H1 (cell line): ENCODE measurements around the gene SCG3. TPM values are rescaled to one million over a fixed set of nuclear protein-coding genes. Genes with fewer than 3 reads are reported as not detected.
A peak's percentile ranks its signal among the peaks of the same experiment; 100 is the strongest.

Experiments
- CTCF ChIA-PET: fragments of 300-600 bp; sonication (Branson Sonifier 250); formaldehyde crosslinking; loops from one replicate; lab custom pipeline; 2021; ENCODE audit not compliant: partially characterized antibody; lab: Charles Lee
- POLR2A ChIA-PET: fragments of 300-600 bp; sonication (Branson Sonifier 250); formaldehyde crosslinking; loops from one replicate; lab custom pipeline; 2021; ENCODE audit warnings: inconsistent platforms; ENCODE audit not compliant: partially characterized antibody; lab: Charles Lee
- DNase-seq, 2 experiments: peaks; one replicate each; pipeline versions ENCODE4 v3.0.0 to v3.0.0-alpha.2; 2010 to 2022; ENCODE audit warnings: low spot score in 2 of 2, low read depth in 1 of 2, mixed read lengths in 1 of 2
- FAIRE-seq: peaks from 2 replicates; lab custom pipeline; 2011; peaks lifted over from hg19 to GRCh38; lab: Jason Lieb, UNC
- H2AFZ ChIP-seq: 2 replicates; pipeline ENCODE4 v1.8.1; 2012; ENCODE audit warnings: low read length, inconsistent platforms
- H2AK5ac ChIP-seq: 2 replicates; pipeline ENCODE4 v1.6.1; 2013; ENCODE audit warnings: low read depth, low read length
- H2BK120ac ChIP-seq: replicated peaks from 2 replicates; pipeline ENCODE3; 2013; ENCODE audit warnings: low read depth, low read length, inconsistent platforms
- H2BK12ac ChIP-seq: 2 replicates; pipeline ENCODE4 v1.6.1; 2013; ENCODE audit warnings: low read depth, low read length
- H2BK15ac ChIP-seq: 2 replicates; pipeline ENCODE4 v1.6.1; 2013; ENCODE audit warnings: low read length
- H2BK20ac ChIP-seq: 2 replicates; pipeline ENCODE4 v1.6.1; 2013; ENCODE audit warnings: low read length
- H2BK5ac ChIP-seq: 2 replicates; pipeline ENCODE4 v1.6.1; 2013; ENCODE audit warnings: low read depth, low read length
- H3K14ac ChIP-seq: 2 replicates; pipeline ENCODE4 v1.6.1; 2013; ENCODE audit warnings: inconsistent platforms; ENCODE audit not compliant: insufficient read length
- H3K18ac ChIP-seq: 2 replicates; pipeline ENCODE4 v1.6.1; 2013; ENCODE audit warnings: low read length; ENCODE audit errors: extremely low read depth
- H3K23ac ChIP-seq: 2 replicates; pipeline ENCODE4 v1.6.1; 2013; ENCODE audit warnings: inconsistent platforms; ENCODE audit not compliant: insufficient read length
- H3K23me2 ChIP-seq: 2 replicates; pipeline ENCODE4 v1.6.1; 2013; ENCODE audit warnings: low read depth, low read length
- H3K27ac ChIP-seq: 2 replicates; pipeline ENCODE4 v1.6.1; 2011; ENCODE audit warnings: low read depth, low read length, inconsistent platforms
- H3K27me3 ChIP-seq, 4 experiments: replicated peaks in 1 of 4; 1 replicate in 1 of 4; 2 replicates in 3 of 4; pipeline versions ENCODE4 v1.6.1 to v1.8.1; 2011 to 2013; ENCODE audit warnings: low read length in 3 of 4, mild to moderate bottlenecking in 3 of 4, inconsistent platforms in 2 of 4, mixed read lengths in 2 of 4, moderate library complexity in 1 of 4; ENCODE audit not compliant: control insufficient read depth in 3 of 4, insufficient read depth in 3 of 4; ENCODE audit errors: extremely low read depth in 1 of 4
- H3K36me3 ChIP-seq, 4 experiments: 2 replicates each; pipeline versions ENCODE4 v1.6.1 to v1.8.1; 2011 to 2013; ENCODE audit warnings: mild to moderate bottlenecking in 4 of 4, low read length in 3 of 4, moderate library complexity in 2 of 4, control low read depth in 1 of 4, inconsistent platforms in 1 of 4; ENCODE audit not compliant: insufficient read depth in 4 of 4, control insufficient read depth in 2 of 4
- H3K4ac ChIP-seq: replicated peaks from 2 replicates; pipeline ENCODE3; 2013; ENCODE audit warnings: low read length, low read depth, mixed read lengths, inconsistent platforms; ENCODE audit not compliant: insufficient read length
- H3K4me1 ChIP-seq, 4 experiments: replicated peaks in 1 of 4; 1 replicate in 1 of 4; 2 replicates in 3 of 4; pipeline versions ENCODE4 v1.6.1 to v1.8.1; 2011 to 2013; ENCODE audit warnings: low read length in 3 of 4, inconsistent platforms in 2 of 4, mixed read lengths in 1 of 4; ENCODE audit not compliant: insufficient read depth in 4 of 4, control insufficient read depth in 3 of 4
- H3K4me2 ChIP-seq, 2 experiments: 2 replicates each; pipeline versions ENCODE4 v1.6.1 to v1.8.1; 2011 to 2013; ENCODE audit warnings: low read depth in 2 of 2, low read length in 2 of 2, control low read depth in 1 of 2, inconsistent platforms in 1 of 2, mild to moderate bottlenecking in 1 of 2; ENCODE audit not compliant: insufficient read depth in 1 of 2
- H3K4me3 ChIP-seq, 4 experiments: fragments of 200-600, 300-600 bp in 1 of 4; sonication (generic), shearing (Covaris generic), sonication (Bioruptor Twin) in 1 of 4; 2 replicates each; pipeline versions ENCODE4 v1.5.1 to v1.8.1; 2011 to 2016; ENCODE audit warnings: low read length in 4 of 4, low read depth in 3 of 4, control low read depth in 2 of 4, inconsistent platforms in 2 of 4, mild to moderate bottlenecking in 2 of 4, mixed read lengths in 1 of 4, moderate library complexity in 1 of 4; ENCODE audit not compliant: insufficient read depth in 2 of 4; ENCODE audit errors: extremely low read depth in 1 of 4
- H3K56ac ChIP-seq: replicated peaks from 2 replicates; pipeline ENCODE3; 2013; ENCODE audit warnings: low read depth, mild to moderate bottlenecking, mixed read lengths, low read length, inconsistent platforms; ENCODE audit not compliant: insufficient read length
- H3K79me1 ChIP-seq: 2 replicates; pipeline ENCODE4 v1.6.1; 2013; ENCODE audit warnings: low read depth, low read length, control low read depth
- H3K79me2 ChIP-seq, 2 experiments: 2 replicates each; pipeline versions ENCODE4 v1.6.1 to v1.8.1; 2012 to 2013; ENCODE audit warnings: low read length in 2 of 2, mild to moderate bottlenecking in 2 of 2, inconsistent platforms in 1 of 2; ENCODE audit not compliant: insufficient read depth in 2 of 2, control insufficient read depth in 1 of 2
- H3K9ac ChIP-seq, 4 experiments: replicated peaks in 1 of 4; 1 replicate in 1 of 4; 2 replicates in 3 of 4; pipeline versions ENCODE4 v1.6.1 to v1.8.1; 2011 to 2013; ENCODE audit warnings: low read depth in 3 of 4, low read length in 3 of 4, control low read depth in 2 of 4, mild to moderate bottlenecking in 2 of 4, moderate library complexity in 2 of 4, inconsistent platforms in 1 of 4; ENCODE audit errors: extremely low read depth in 1 of 4
- H3K9me3 ChIP-seq, 2 experiments: 2 replicates each; pipeline versions ENCODE4 v1.6.1 to v1.8.1; 2012 to 2013; ENCODE audit warnings: mild to moderate bottlenecking in 2 of 2, moderate library complexity in 2 of 2, control low read depth in 1 of 2, inconsistent platforms in 1 of 2, low read depth in 1 of 2, low read length in 1 of 2, mixed read lengths in 1 of 2; ENCODE audit not compliant: insufficient read depth in 2 of 2
- H4K20me1 ChIP-seq, 2 experiments: replicated peaks in 1 of 2; 2 replicates each; pipeline versions ENCODE3 to v1.8.1; 2011 to 2013; ENCODE audit warnings: inconsistent platforms in 2 of 2, low read length in 2 of 2, mild to moderate bottlenecking in 1 of 2; ENCODE audit not compliant: insufficient read depth in 2 of 2, control insufficient read depth in 1 of 2
- H4K5ac ChIP-seq: 2 replicates; pipeline ENCODE4 v1.6.1; 2013; ENCODE audit warnings: low read length, low read depth, mixed read lengths, inconsistent platforms; ENCODE audit not compliant: insufficient read length
- H4K8ac ChIP-seq: 2 replicates; pipeline ENCODE4 v1.8.0; 2013; ENCODE audit warnings: mild to moderate bottlenecking, moderate library complexity, low read length, inconsistent platforms; ENCODE audit not compliant: insufficient read depth; ENCODE audit errors: extremely low read depth
- H4K91ac ChIP-seq: replicated peaks from 2 replicates; pipeline ENCODE3; 2013; ENCODE audit warnings: low read length, mixed read lengths, inconsistent platforms; ENCODE audit not compliant: insufficient read length
- CTCF ChIP-seq, 3 experiments: IDR thresholded peaks; 1 replicate in 2 of 3; 2 replicates in 1 of 3; pipeline versions ENCODE4 v1.5.1 to v1.6.1; 2011; ENCODE audit warnings: low read length in 3 of 3, mild to moderate bottlenecking in 3 of 3, inconsistent platforms in 2 of 3, low read depth in 1 of 3, moderate library complexity in 1 of 3; ENCODE audit not compliant: insufficient read depth in 1 of 3; ENCODE audit errors: control extremely low read depth in 1 of 3
- RAD21 ChIP-seq, 2 experiments: IDR thresholded peaks in 1 of 2; conservative IDR thresholded peaks in 1 of 2; 2 replicates each; pipeline ENCODE4 v1.6.1; 2011; ENCODE audit warnings: low read depth in 2 of 2, low read length in 2 of 2, improper control_type of control experiment in 1 of 2, inconsistent platforms in 1 of 2, mild to moderate bottlenecking in 1 of 2, moderate library complexity in 1 of 2
- RBBP5 ChIP-seq: IDR thresholded peaks from 2 replicates; pipeline ENCODE4 v1.7.1; 2012; ENCODE audit warnings: low read depth, mild to moderate bottlenecking, inconsistent platforms, low read length, moderate library complexity, borderline replicate concordance
- WGBS, 2 experiments: shearing (Covaris generic) in 1 of 2; methylation state at CpG; one replicate each; pipeline versions ENCODE4 v1.1.6 to v1.1.7; 2013 to 2015; ENCODE audit warnings: low lambda C conversion rate in 2 of 2, mixed read lengths in 2 of 2, inconsistent platforms in 1 of 2, low coverage in 1 of 2, missing lambda C conversion rate in 1 of 2; ENCODE audit not compliant: insufficient replicate concordance in 2 of 2, insufficient coverage in 1 of 2, insufficient read length in 1 of 2; ENCODE audit errors: extremely low coverage in 1 of 2, missing lambda C conversion rate in 1 of 2; 5-methylcytosine and 5-hydroxymethylcytosine counted together
- polyA plus RNA-seq, 7 experiments: library from polyadenylated mRNA; depleted of rRNA in 3 of 7; stranded (reverse) in 5 of 7; unstranded in 2 of 7; fragments of >200 nt in 5 of 7; fragments of 200-250 nt in 2 of 7; gene quantifications; 1 replicate in 5 of 7; 2 replicates in 1 of 7; 4 replicates in 1 of 7; pipeline versions ENCODE4 v1.2.1 to v1.2.3, GENCODE V29; 2011 to 2013; ENCODE audit warnings: missing spikeins in 2 of 7, mixed read lengths in 2 of 7
- total RNA-seq: library from RNA; stranded (reverse); fragmentation: NEBNext Ultra II Directional; extraction: Animal tissue kit (Norgen Biotek cat#: 25700); gene quantifications from 2 replicates; pipeline ENCODE4 v1.2.1, GENCODE V29; 2021

Gene SCG3
- total and polyA plus RNA-seq, 2 of the 8 experiments (the other 6 are each of a cell fraction or from before 2014, with no cell fraction given): 5.2 to 45.9 TPM

- no peak overlapping the region for H3K14ac ChIP-seq
- H3K9ac ChIP-seq: no peak overlapping the region
- H3K79me2 ChIP-seq: no peaks in the 10 kb centered on the region
- ChIA-PET CTCF (interaction anchor here (0.6 to 2.8 kb wide), 16 partner anchors 9 to 221 kb away, joined by 3 to 11 read pairs (median 3); no protein-coding TSS in a partner anchor), POLR2A (interaction anchor here (1.0 to 1.2 kb wide), 2 partner anchors 9 to 37 kb away, joined by 3 to 4 read pairs; no protein-coding TSS in a partner anchor)
- no peak overlapping the region for H3K4me3 ChIP-seq
- H3K4me2 ChIP-seq: no peak overlapping the region
- H2BK12ac ChIP-seq: no peak overlapping the region
- FAIRE-seq: no peak
- H2AFZ ChIP-seq: no peak overlapping the region
- H4K91ac ChIP-seq: no peak overlapping the region
- H3K23ac ChIP-seq: no peak overlapping the region
- H3K9me3 ChIP-seq: no peaks in the 10 kb centered on the region
- no peak overlapping the region for H4K5ac ChIP-seq
- H3K4ac ChIP-seq: no peak overlapping the region
- TF ChIP-seq RAD21 (IDR thresholded peaks at IDR 0.05 in 1 of 2, conservative IDR thresholded peaks at IDR 0.05 in 1 of 2; ENCODE audit: low read depth in 2 of 2, low read length in 2 of 2): peak in 1 of 2 experiments; percentile 4; a peak in 1 of 4 replicates
- TF ChIP-seq CTCF (IDR thresholded peaks at IDR 0.05; ENCODE audit: control extremely low read depth in 1 of 3, insufficient read depth in 1 of 3, low read depth in 1 of 3, low read length in 3 of 3): peak in 2 of 3 experiments; percentile 18 to 20; a peak in 1 of 4 replicates
- TF ChIP-seq RBBP5: no peak
- no peak for DNase-seq
- H2BK20ac ChIP-seq: no peak overlapping the region
- H3K4me1 ChIP-seq: 0 out of 7 replicates have a peak, but pooled peaks cover 0 to 2% (median 0%) of the 10 kb centered on the region in 4 experiments
- WGBS, 2 experiments: 93% methylated on average over 2 of the region's 2 CpGs; no CpG with 5 or more reads in 1 of the 2 experiments
- H2BK120ac ChIP-seq: no peak overlapping the region
- H4K8ac ChIP-seq: no peak overlapping the region
- H3K79me1 ChIP-seq: no peaks in the 10 kb centered on the region
- H3K27ac ChIP-seq: no peak overlapping the region
- H2BK15ac ChIP-seq: no peak overlapping the region
- H4K20me1 ChIP-seq: no peaks in the 10 kb centered on the region
- no peak overlapping the region for H2AK5ac ChIP-seq
- H2BK5ac ChIP-seq: no peak overlapping the region
- H3K27me3 ChIP-seq: no peaks in the 10 kb centered on the region
- no peak overlapping the region for H3K18ac ChIP-seq
- no peaks in the 10 kb centered on the region for H3K23me2 ChIP-seq
- H3K36me3 ChIP-seq: peaks cover 0 to 11% (median under 1%) of the 10 kb centered on the region in 4 experiments; a peak in 4 of 8 replicates
- no peak overlapping the region for H3K56ac ChIP-seq
Observed at GRCh38 chr15:51688863-51689262, 7.6 kb downstream of the SCG3 start.
